ENCODE measurements around the gene ZNF521.

- TF ChIP-seq CTCF (conservative IDR thresholded peaks at IDR 0.05; ENCODE audit: low read length) (no peak), EZH2phosphoT487 (IDR thresholded peaks at IDR 0.05; ENCODE audit: borderline replicate concordance, low read depth, low read length) (no peak; the same call in 1 of the 2 replicates)
These were observed 2.6 kb downstream of the ZNF521 start for GRCh38 chr18:25349131-25349925.

Measured in OCI-LY7 (cell line).